NCI-H1694 treated with DMSO at 0.1 percent for 48 hours (cell line): ENCODE data around the gene AKT3.

ENCODE experiments used
- DNase-seq: peaks from one replicate; lab custom pipeline; 2025; lab: John Stamatoyannopoulos, UW

The AKT3 gene

DNA sequence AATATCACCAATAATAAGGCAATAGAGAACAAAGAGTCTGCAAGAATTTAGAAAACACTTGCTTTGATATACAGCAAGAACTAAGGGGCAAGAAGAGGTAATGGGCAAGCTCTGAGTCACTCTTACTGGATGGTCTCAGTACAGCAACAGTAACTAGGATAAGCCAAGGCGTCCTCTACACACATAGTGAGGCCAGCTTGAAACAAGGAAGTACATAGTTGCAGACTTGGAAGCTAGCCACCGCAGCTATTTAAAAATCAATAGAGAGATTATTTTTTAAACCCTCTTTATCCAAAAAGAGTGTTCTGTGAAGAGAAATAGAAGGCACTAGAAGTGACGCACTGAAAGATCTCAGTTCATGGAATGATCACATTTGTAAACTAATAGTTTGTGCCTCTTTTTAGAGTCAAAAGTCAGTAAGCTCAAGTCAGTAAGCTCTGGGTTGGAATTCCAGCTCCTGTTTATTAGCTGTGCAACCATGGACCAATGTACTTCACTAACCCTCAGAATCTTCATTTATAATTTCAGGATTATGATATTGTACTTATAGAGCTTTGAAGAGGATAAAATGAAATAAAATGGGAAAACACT lies 118.6 kb downstream of the AKT3 start:
- no peak for DNase-seq

GRCh38 chr1:243730487-243731150 lies 119.4 kb downstream of the AKT3 start:
- no peak for DNase-seq

GRCh38 chr1:243729956-243730355 lies 120.1 kb downstream of the AKT3 start:
- no peak for DNase-seq

DNA sequence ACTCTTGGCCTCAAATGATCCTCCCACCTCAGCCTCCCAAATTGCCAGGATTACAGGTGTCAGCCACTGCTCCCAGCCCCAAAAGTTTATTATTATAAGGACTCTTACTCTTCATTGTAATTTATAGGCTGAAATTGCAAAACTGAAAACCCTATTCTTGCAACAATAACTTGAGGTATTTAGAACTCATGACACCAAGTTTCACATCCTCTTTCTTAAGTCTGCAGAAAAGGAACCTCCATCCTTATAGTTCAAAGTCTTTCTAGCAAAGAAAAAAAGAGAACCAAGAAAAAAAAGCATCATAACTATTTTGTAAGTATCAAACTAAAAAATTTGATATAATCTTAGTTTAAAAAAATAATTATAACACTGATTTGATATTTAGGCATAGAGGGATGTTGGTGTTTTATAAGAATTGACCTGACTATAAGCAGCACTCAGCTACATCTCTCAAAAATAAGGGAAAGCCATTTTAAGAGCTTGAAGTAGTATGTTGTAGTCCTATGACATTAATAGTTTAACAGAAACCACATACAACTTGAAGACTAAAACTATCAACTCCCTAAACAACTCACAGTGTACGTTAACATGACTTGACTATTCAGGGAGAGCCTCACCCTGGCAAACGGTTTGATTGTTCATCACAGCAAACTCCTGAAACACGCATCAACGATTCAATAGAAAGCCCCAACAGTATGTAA lies 122.4 kb downstream of the AKT3 start:
- DNase-seq = no peak

- DNase-seq = no peak
Measured at GRCh38 chr1:243726806-243727502, 123.1 kb downstream of the AKT3 start.

DNA sequence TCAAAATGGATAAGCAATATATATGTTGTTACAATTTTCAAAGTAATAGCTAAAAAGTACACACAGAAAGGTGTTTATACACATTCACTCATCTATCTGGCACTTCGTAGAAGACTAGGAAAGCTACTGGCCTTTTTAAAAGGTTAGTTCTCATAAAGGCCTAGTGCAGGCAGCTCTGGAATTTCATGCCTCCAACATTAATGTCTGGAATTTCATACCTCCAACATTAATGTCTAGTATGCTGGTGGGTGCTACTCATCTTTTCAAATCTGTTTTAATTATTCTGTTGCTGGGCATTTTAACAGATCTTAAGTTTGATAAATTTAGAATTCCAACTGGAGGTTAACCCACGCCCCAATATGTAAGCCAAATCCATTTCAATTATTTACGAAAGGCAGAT lies 124.2 kb downstream of the AKT3 start:
- DNase-seq = no peak

GRCh38 chr1:243725075-243725474 lies 125.0 kb downstream of the AKT3 start:
- DNase-seq = no peak

GRCh38 chr1:243723458-243724043 lies 126.5 kb downstream of the AKT3 start:
- no peak for DNase-seq

DNA sequence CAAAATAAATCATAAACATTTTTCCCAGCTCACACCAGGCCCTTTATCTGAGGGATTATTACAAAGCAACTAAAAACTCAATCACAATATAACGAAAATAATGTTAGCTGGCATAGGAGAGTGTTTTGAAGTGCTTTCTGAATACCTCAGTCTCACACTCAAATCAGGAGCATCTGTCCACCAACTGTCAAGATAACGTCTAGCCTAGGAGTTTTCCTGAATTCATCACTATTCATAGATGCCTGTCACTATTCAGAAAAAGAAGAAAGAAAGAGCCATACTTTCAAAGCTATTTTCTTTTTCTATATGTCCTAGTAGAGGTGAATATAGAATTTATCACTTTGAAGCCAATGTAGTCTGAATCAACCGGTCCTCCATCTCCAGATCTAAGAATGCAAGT lies 127.0 kb downstream of the AKT3 start:
- DNase-seq = peak; percentile 100

GRCh38 chr1:243719476-243719875 lies 130.6 kb downstream of the AKT3 start:
- no peak for DNase-seq

DNA sequence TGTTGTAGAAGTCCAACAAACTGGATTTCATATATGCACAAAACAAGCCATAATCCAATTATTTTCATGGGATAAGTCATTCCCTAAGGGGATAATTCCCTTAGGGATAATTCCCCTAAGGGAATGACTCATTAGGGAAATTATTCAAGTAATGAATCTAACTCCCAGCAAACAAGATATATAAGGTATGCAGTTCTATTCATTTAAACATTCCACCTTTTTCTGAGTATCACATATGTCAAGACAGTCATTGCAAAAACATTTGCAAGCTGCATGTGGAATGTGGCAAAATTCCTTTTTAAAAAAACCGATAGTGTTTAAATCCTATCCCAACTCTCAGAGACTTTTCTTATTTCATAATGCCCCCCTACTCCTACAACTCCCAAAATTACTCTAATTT lies 131.2 kb downstream of the AKT3 start:
- no peak for DNase-seq

DNA sequence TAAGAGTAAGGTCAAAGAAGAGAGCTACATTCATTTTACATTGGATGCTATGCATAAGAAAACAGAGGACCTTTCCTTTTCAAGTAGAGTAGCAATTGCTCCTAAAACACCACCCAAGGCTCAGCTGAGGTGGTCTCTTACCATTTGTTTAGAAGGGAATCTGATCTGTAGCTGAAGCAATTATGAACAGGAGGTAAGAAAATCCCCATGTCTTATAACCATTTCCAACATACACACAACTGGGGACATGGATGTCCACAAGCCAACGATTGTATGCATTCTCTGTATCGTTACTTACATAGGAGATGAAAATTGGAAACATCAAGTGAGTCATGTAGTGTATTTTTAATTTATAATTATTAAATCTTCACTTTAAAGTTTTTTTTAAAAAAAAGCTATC lies 132.0 kb downstream of the AKT3 start:
- no peak for DNase-seq

GRCh38 chr1:243716906-243717305 lies 133.1 kb downstream of the AKT3 start:
- no peak for DNase-seq

DNA sequence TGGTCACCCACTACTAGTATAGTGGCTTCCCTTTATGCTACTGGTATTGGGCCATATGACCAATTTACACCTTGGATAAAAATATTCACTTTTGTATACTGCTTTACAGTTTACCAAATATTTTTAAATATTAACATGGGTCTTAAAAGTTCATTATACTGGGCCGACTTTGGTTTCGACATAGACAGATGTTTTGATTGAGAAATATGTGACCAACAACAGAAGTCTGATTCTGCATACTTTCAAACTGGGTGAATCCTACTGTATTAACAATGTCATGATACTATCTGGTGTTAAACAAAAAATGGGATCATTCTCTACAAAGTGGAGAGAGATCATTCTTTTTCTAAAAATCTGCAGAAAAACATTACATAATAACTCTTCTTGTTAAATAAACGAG lies 134.8 kb downstream of the AKT3 start:
- DNase-seq = peak; percentile 100

- peak; percentile 100 for DNase-seq
Measured at GRCh38 chr1:243713470-243714186, 136.4 kb downstream of the AKT3 start.

DNA sequence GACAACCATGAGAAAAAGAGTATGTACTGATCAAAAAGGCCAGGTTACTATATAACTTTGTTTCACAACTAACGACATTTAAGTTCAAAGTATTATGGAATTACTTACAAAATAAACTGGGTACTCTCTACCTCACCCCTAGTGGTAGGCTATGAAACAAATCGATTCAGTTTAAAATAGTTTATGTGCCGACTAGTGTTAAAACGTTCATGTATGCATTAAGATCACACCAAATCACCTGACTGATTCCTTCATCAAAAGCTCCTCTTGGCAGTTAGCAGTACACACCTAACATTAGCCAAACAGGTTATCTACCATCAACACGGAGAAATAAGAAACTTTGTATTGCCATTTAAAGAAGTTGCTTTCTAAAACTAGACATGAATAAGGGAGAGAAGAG lies 137.1 kb downstream of the AKT3 start:
- DNase-seq = peak; percentile 100

DNA sequence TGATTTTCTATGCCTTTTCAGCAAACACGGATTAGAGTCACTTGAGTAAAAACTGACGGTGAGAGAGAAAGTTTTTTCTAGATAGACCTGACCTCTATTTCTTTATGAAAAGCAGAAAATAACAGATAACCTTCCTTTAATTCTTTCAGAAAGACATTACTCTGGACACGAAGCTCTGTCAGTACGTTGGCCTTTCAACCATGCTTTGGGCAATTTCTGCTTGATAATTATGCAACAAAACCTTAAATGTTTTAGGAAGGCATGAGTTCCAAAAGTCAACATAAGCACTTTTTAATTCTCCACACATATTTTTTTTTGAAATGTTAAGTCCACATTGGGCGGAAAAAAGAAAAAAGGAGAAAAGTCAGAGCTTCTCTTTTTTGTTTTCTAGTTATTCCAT lies 137.8 kb downstream of the AKT3 start:
- no peak for DNase-seq

- DNase-seq = no peak
Measured at GRCh38 chr1:243710467-243710866, 139.6 kb downstream of the AKT3 start.

GRCh38 chr1:243708210-243708609 lies 141.8 kb downstream of the AKT3 start:
- peak; percentile 100 for DNase-seq

GRCh38 chr1:243706563-243706962 lies 143.5 kb downstream of the AKT3 start:
- DNase-seq = no peak

- DNase-seq = no peak
Measured at GRCh38 chr1:243705585-243705984, 144.5 kb downstream of the AKT3 start.

GRCh38 chr1:243701872-243702271 lies 148.2 kb downstream of the AKT3 start:
- DNase-seq = no peak
